A549 treated with DMSO at 1 μM for 4 hours (cell line): ENCODE measurements around the gene PAFAH1B2. TPM values are rescaled to one million over a fixed set of nuclear protein-coding genes. Genes with fewer than 3 reads are reported as not detected.

Experiments used
- total RNA-seq: library from RNA; stranded (reverse); fragments of 200-300 nt; extraction: Qiagen RNA extraction; gene quantifications from 5 replicates; pipeline ENCODE4 v1.2.3, GENCODE V29; 2022; ENCODE audit warnings: low read depth

PAFAH1B2 gene
- 33.9 to 45.2 TPM (median 41.4 TPM) in 5 replicates for total RNA-seq

GRCh38 chr11:117143871-117144476 lies at the start of gene PAFAH1B2:
TSS of gene PAFAH1B2 (plus strand) at chr11:117144287. CDS start at chr11:117152448, 8,161 bp downstream.

GRCh38 chr11:117098269-117099232 lies 45.5 kb upstream of the PAFAH1B2 start, which contains the start of gene SIK3:
TSS of gene SIK3 (minus strand) at chr11:117098428. CDS start at chr11:117098415, 13 bp downstream.

GRCh38 chr11:117178210-117179034 lies 34.3 kb downstream of the PAFAH1B2 start, which contains the start of gene SIDT2:
TSS of gene SIDT2 (plus strand) at chr11:117178743. CDS start at chr11:117179264, 521 bp downstream.

GRCh38 chr11:117199053-117199915 lies 55.2 kb downstream of the PAFAH1B2 start, which contains the start of gene TAGLN:
TSS of gene TAGLN (plus strand) at chr11:117199370. CDS start at chr11:117203014, 3,644 bp downstream.

Other genes starting within 250 kb of the PAFAH1B2 start
- gene SIK3, start 45.9 kb upstream of the PAFAH1B2 start, total RNA-seq = 7.8 to 11.0 TPM (median 10.1 TPM) in 5 replicates
- gene SIDT2, start 34.5 kb downstream of the PAFAH1B2 start, total RNA-seq = 4.1 to 6.5 TPM (median 5.9 TPM) in 5 replicates
- 58.4 to 157 TPM (median 104 TPM) in 5 replicates for gene TAGLN, start 55.1 kb downstream of the PAFAH1B2 start, total RNA-seq
- gene PCSK7, start 87.8 kb downstream of the PAFAH1B2 start, total RNA-seq = 13.4 to 20.8 TPM (median 16.9 TPM) in 5 replicates
- 8.9 to 12.6 TPM (median 10.4 TPM) in 5 replicates for gene RNF214, start 88.4 kb downstream of the PAFAH1B2 start, total RNA-seq
- 1.4 to 2.4 TPM (median 2.4 TPM) in 5 replicates for gene BACE1-AS, start 147.1 kb downstream of the PAFAH1B2 start, total RNA-seq
- 8.0 to 10.6 TPM (median 8.9 TPM) in 5 replicates for gene BACE1, start 172.0 kb downstream of the PAFAH1B2 start, total RNA-seq
- 15.1 to 18.6 TPM (median 17.8 TPM) in 5 replicates for gene CEP164, start 183.6 kb downstream of the PAFAH1B2 start, total RNA-seq